H1 (cell line): Measurements from ENCODE around the gene CDYL. TPM values are rescaled to one million over a fixed set of nuclear protein-coding genes. Genes with fewer than 3 reads are reported as not detected.

Experiments
- CTCF ChIA-PET: fragments of 300-600 bp; sonication (Branson Sonifier 250); formaldehyde crosslinking; loops from one replicate; lab custom pipeline; 2021; ENCODE audit not compliant: partially characterized antibody; lab: Charles Lee
- POLR2A ChIA-PET: fragments of 300-600 bp; sonication (Branson Sonifier 250); formaldehyde crosslinking; loops from one replicate; lab custom pipeline; 2021; ENCODE audit warnings: inconsistent platforms; ENCODE audit not compliant: partially characterized antibody; lab: Charles Lee
- DNase-seq, 2 experiments: peaks; one replicate each; pipeline versions ENCODE4 v3.0.0 to v3.0.0-alpha.2; 2010 to 2022; ENCODE audit warnings: low spot score in 2 of 2, low read depth in 1 of 2, mixed read lengths in 1 of 2
- FAIRE-seq: peaks from 2 replicates; lab custom pipeline; 2011; peaks lifted over from hg19 to GRCh38; lab: Jason Lieb, UNC
- H2AFZ ChIP-seq: 2 replicates; pipeline ENCODE4 v1.8.1; 2012; ENCODE audit warnings: low read length, inconsistent platforms
- H2AK5ac ChIP-seq: 2 replicates; pipeline ENCODE4 v1.6.1; 2013; ENCODE audit warnings: low read depth, low read length
- H2BK120ac ChIP-seq: replicated peaks from 2 replicates; pipeline ENCODE3; 2013; ENCODE audit warnings: low read depth, low read length, inconsistent platforms
- H2BK12ac ChIP-seq: 2 replicates; pipeline ENCODE4 v1.6.1; 2013; ENCODE audit warnings: low read depth, low read length
- H2BK15ac ChIP-seq: 2 replicates; pipeline ENCODE4 v1.6.1; 2013; ENCODE audit warnings: low read length
- H2BK20ac ChIP-seq: 2 replicates; pipeline ENCODE4 v1.6.1; 2013; ENCODE audit warnings: low read length
- H2BK5ac ChIP-seq: 2 replicates; pipeline ENCODE4 v1.6.1; 2013; ENCODE audit warnings: low read depth, low read length
- H3K14ac ChIP-seq: 2 replicates; pipeline ENCODE4 v1.6.1; 2013; ENCODE audit warnings: inconsistent platforms; ENCODE audit not compliant: insufficient read length
- H3K18ac ChIP-seq: 2 replicates; pipeline ENCODE4 v1.6.1; 2013; ENCODE audit warnings: low read length; ENCODE audit errors: extremely low read depth
- H3K23ac ChIP-seq: 2 replicates; pipeline ENCODE4 v1.6.1; 2013; ENCODE audit warnings: inconsistent platforms; ENCODE audit not compliant: insufficient read length
- H3K23me2 ChIP-seq: 2 replicates; pipeline ENCODE4 v1.6.1; 2013; ENCODE audit warnings: low read depth, low read length
- H3K27ac ChIP-seq: 2 replicates; pipeline ENCODE4 v1.6.1; 2011; ENCODE audit warnings: low read depth, low read length, inconsistent platforms
- H3K27me3 ChIP-seq, 4 experiments: replicated peaks in 1 of 4; 1 replicate in 1 of 4; 2 replicates in 3 of 4; pipeline versions ENCODE4 v1.6.1 to v1.8.1; 2011 to 2013; ENCODE audit warnings: low read length in 3 of 4, mild to moderate bottlenecking in 3 of 4, inconsistent platforms in 2 of 4, mixed read lengths in 2 of 4, moderate library complexity in 1 of 4; ENCODE audit not compliant: control insufficient read depth in 3 of 4, insufficient read depth in 3 of 4; ENCODE audit errors: extremely low read depth in 1 of 4
- H3K36me3 ChIP-seq, 4 experiments: 2 replicates each; pipeline versions ENCODE4 v1.6.1 to v1.8.1; 2011 to 2013; ENCODE audit warnings: mild to moderate bottlenecking in 4 of 4, low read length in 3 of 4, moderate library complexity in 2 of 4, control low read depth in 1 of 4, inconsistent platforms in 1 of 4; ENCODE audit not compliant: insufficient read depth in 4 of 4, control insufficient read depth in 2 of 4
- H3K4ac ChIP-seq: replicated peaks from 2 replicates; pipeline ENCODE3; 2013; ENCODE audit warnings: low read length, low read depth, mixed read lengths, inconsistent platforms; ENCODE audit not compliant: insufficient read length
- H3K4me1 ChIP-seq, 4 experiments: replicated peaks in 1 of 4; 1 replicate in 1 of 4; 2 replicates in 3 of 4; pipeline versions ENCODE4 v1.6.1 to v1.8.1; 2011 to 2013; ENCODE audit warnings: low read length in 3 of 4, inconsistent platforms in 2 of 4, mixed read lengths in 1 of 4; ENCODE audit not compliant: insufficient read depth in 4 of 4, control insufficient read depth in 3 of 4
- H3K4me2 ChIP-seq, 2 experiments: 2 replicates each; pipeline versions ENCODE4 v1.6.1 to v1.8.1; 2011 to 2013; ENCODE audit warnings: low read depth in 2 of 2, low read length in 2 of 2, control low read depth in 1 of 2, inconsistent platforms in 1 of 2, mild to moderate bottlenecking in 1 of 2; ENCODE audit not compliant: insufficient read depth in 1 of 2
- H3K4me3 ChIP-seq, 4 experiments: fragments of 200-600, 300-600 bp in 1 of 4; sonication (generic), shearing (Covaris generic), sonication (Bioruptor Twin) in 1 of 4; 2 replicates each; pipeline versions ENCODE4 v1.5.1 to v1.8.1; 2011 to 2016; ENCODE audit warnings: low read length in 4 of 4, low read depth in 3 of 4, control low read depth in 2 of 4, inconsistent platforms in 2 of 4, mild to moderate bottlenecking in 2 of 4, mixed read lengths in 1 of 4, moderate library complexity in 1 of 4; ENCODE audit not compliant: insufficient read depth in 2 of 4; ENCODE audit errors: extremely low read depth in 1 of 4
- H3K56ac ChIP-seq: replicated peaks from 2 replicates; pipeline ENCODE3; 2013; ENCODE audit warnings: low read depth, mild to moderate bottlenecking, mixed read lengths, low read length, inconsistent platforms; ENCODE audit not compliant: insufficient read length
- H3K79me1 ChIP-seq: 2 replicates; pipeline ENCODE4 v1.6.1; 2013; ENCODE audit warnings: low read depth, low read length, control low read depth
- H3K79me2 ChIP-seq, 2 experiments: 2 replicates each; pipeline versions ENCODE4 v1.6.1 to v1.8.1; 2012 to 2013; ENCODE audit warnings: low read length in 2 of 2, mild to moderate bottlenecking in 2 of 2, inconsistent platforms in 1 of 2; ENCODE audit not compliant: insufficient read depth in 2 of 2, control insufficient read depth in 1 of 2
- H3K9ac ChIP-seq, 4 experiments: replicated peaks in 1 of 4; 1 replicate in 1 of 4; 2 replicates in 3 of 4; pipeline versions ENCODE4 v1.6.1 to v1.8.1; 2011 to 2013; ENCODE audit warnings: low read depth in 3 of 4, low read length in 3 of 4, control low read depth in 2 of 4, mild to moderate bottlenecking in 2 of 4, moderate library complexity in 2 of 4, inconsistent platforms in 1 of 4; ENCODE audit errors: extremely low read depth in 1 of 4
- H3K9me3 ChIP-seq, 2 experiments: 2 replicates each; pipeline versions ENCODE4 v1.6.1 to v1.8.1; 2012 to 2013; ENCODE audit warnings: mild to moderate bottlenecking in 2 of 2, moderate library complexity in 2 of 2, control low read depth in 1 of 2, inconsistent platforms in 1 of 2, low read depth in 1 of 2, low read length in 1 of 2, mixed read lengths in 1 of 2; ENCODE audit not compliant: insufficient read depth in 2 of 2
- H4K20me1 ChIP-seq, 2 experiments: replicated peaks in 1 of 2; 2 replicates each; pipeline versions ENCODE3 to v1.8.1; 2011 to 2013; ENCODE audit warnings: inconsistent platforms in 2 of 2, low read length in 2 of 2, mild to moderate bottlenecking in 1 of 2; ENCODE audit not compliant: insufficient read depth in 2 of 2, control insufficient read depth in 1 of 2
- H4K5ac ChIP-seq: 2 replicates; pipeline ENCODE4 v1.6.1; 2013; ENCODE audit warnings: low read length, low read depth, mixed read lengths, inconsistent platforms; ENCODE audit not compliant: insufficient read length
- H4K8ac ChIP-seq: 2 replicates; pipeline ENCODE4 v1.8.0; 2013; ENCODE audit warnings: mild to moderate bottlenecking, moderate library complexity, low read length, inconsistent platforms; ENCODE audit not compliant: insufficient read depth; ENCODE audit errors: extremely low read depth
- H4K91ac ChIP-seq: replicated peaks from 2 replicates; pipeline ENCODE3; 2013; ENCODE audit warnings: low read length, mixed read lengths, inconsistent platforms; ENCODE audit not compliant: insufficient read length
- TCF12 ChIP-seq: IDR thresholded peaks from 2 replicates; pipeline ENCODE4 v1.6.1; 2011; ENCODE audit warnings: low read depth, mild to moderate bottlenecking, low read length
- TEAD4 ChIP-seq: IDR thresholded peaks from 2 replicates; pipeline ENCODE4 v1.6.1; 2012; ENCODE audit warnings: low read depth, low read length, inconsistent platforms, mixed read lengths
- WGBS, 2 experiments: shearing (Covaris generic) in 1 of 2; methylation state at CpG; one replicate each; pipeline versions ENCODE4 v1.1.6 to v1.1.7; 2013 to 2015; ENCODE audit warnings: low lambda C conversion rate in 2 of 2, mixed read lengths in 2 of 2, inconsistent platforms in 1 of 2, low coverage in 1 of 2, missing lambda C conversion rate in 1 of 2; ENCODE audit not compliant: insufficient replicate concordance in 2 of 2, insufficient coverage in 1 of 2, insufficient read length in 1 of 2; ENCODE audit errors: extremely low coverage in 1 of 2, missing lambda C conversion rate in 1 of 2; 5-methylcytosine and 5-hydroxymethylcytosine counted together
- polyA plus RNA-seq, 7 experiments: library from polyadenylated mRNA; depleted of rRNA in 3 of 7; stranded (reverse) in 5 of 7; unstranded in 2 of 7; fragments of >200 nt in 5 of 7; fragments of 200-250 nt in 2 of 7; gene quantifications; 1 replicate in 5 of 7; 2 replicates in 1 of 7; 4 replicates in 1 of 7; pipeline versions ENCODE4 v1.2.1 to v1.2.3, GENCODE V29; 2011 to 2013; ENCODE audit warnings: missing spikeins in 2 of 7, mixed read lengths in 2 of 7
- total RNA-seq: library from RNA; stranded (reverse); fragmentation: NEBNext Ultra II Directional; extraction: Animal tissue kit (Norgen Biotek cat#: 25700); gene quantifications from 2 replicates; pipeline ENCODE4 v1.2.1, GENCODE V29; 2021

The CDYL gene
- total and polyA plus RNA-seq, 2 of the 8 experiments (the other 6 are each of a cell fraction or from before 2014, with no cell fraction given) = 56.4 to 119 TPM

DNA sequence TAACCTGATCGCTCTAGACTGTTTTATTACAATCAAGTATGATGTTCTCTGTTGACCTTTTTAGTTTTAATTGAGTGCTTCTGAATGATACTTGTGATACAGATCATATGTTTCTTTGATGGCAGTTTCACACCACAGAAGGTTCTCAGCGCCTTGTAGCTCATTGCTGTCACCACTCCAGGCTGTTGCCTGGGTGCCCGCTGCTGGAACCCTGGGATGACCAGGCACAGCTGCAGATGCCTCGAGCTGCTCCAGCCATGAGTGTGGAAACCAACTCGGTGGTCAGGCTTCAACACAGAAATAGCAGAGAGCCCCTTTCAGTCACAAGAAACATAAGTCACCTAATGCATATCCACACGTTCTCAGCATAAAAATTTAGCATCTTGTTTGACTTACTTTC, 114.9 kb downstream of the CDYL start:
- Histone ChIP-seq H3K23me2 (no peaks in the 10 kb centered on the region), H2BK20ac (no peak overlapping the region), H3K27me3 (no peaks in the 10 kb centered on the region), H2AFZ (no peak overlapping the region), H3K18ac (no peak overlapping the region), H2BK12ac (no peak overlapping the region), H3K79me2 (peaks cover 3 to 84% of the 10 kb centered on the region in 2 experiments), H3K27ac (no peak overlapping the region), H3K56ac (no peak overlapping the region), H2AK5ac (no peak overlapping the region), H3K4me3 (no peak overlapping the region), H3K9ac (no peak overlapping the region), H2BK120ac (no peak overlapping the region), H3K4me1 (peaks cover 0 to 5% (median 2%) of the 10 kb centered on the region in 4 experiments; a peak in 3 of 7 replicates), H4K20me1 (peaks cover 30 to 45% of the 10 kb centered on the region in 2 experiments), H4K91ac (no peak overlapping the region), H3K4me2 (no peak overlapping the region), H4K8ac (no peak overlapping the region), H2BK15ac (no peak overlapping the region), H3K36me3 (peaks cover 0 to 24% (median 12%) of the 10 kb centered on the region in 4 experiments; a peak in 6 of 8 replicates), H4K5ac (no peak overlapping the region), H2BK5ac (no peak overlapping the region), H3K9me3 (no peaks in the 10 kb centered on the region), H3K14ac (no peak overlapping the region), H3K23ac (no peak overlapping the region), H3K4ac (no peak overlapping the region), H3K79me1 (peaks cover 16% of the 10 kb centered on the region)
- DNase-seq (no peak), FAIRE-seq (no peak)
- POLR2A ChIA-PET = no interaction called here
- CTCF ChIA-PET = interaction anchor here (1.0 to 2.4 kb wide), 2 partner anchors 33 to 102 kb away, joined by 3 to 5 read pairs; no protein-coding TSS in a partner anchor
- WGBS, 2 experiments = 87% methylated on average over 6 of the region's 6 CpGs; no CpG with 5 or more reads in 1 of the 2 experiments
- TF ChIP-seq TEAD4 (no peak), TCF12 (no peak)
